Bronchial epithelial cell (primary cell): Measurements from ENCODE around the gene COMMD1. TPM values are rescaled to one million over a fixed set of nuclear protein-coding genes. Genes with fewer than 3 reads are reported as not detected.
"Not testable (repeated sequence)": the region's sequence is repeated elsewhere in the genome, so short reads cannot be mapped to it uniquely, and the experiment has no call there.

Experiments
- DNase-seq: peaks from one replicate; pipeline ENCODE4 v3.0.0-alpha.2; 2010; ENCODE audit warnings: low read depth
- FAIRE-seq: peaks from 2 replicates; lab custom pipeline; 2011; peaks lifted over from hg19 to GRCh38; lab: Jason Lieb, UNC
- H3K27me3 ChIP-seq: 2 replicates; pipeline ENCODE4 v1.5.1; 2011; ENCODE audit warnings: low read length; ENCODE audit not compliant: control insufficient read depth, insufficient read depth
- H3K36me3 ChIP-seq: 2 replicates; pipeline ENCODE4 v1.5.1; 2011; ENCODE audit warnings: low read length; ENCODE audit not compliant: control insufficient read depth, insufficient read depth
- H3K4me3 ChIP-seq: 2 replicates; pipeline ENCODE4 v1.5.1; 2011; ENCODE audit warnings: mild to moderate bottlenecking, low read depth, low read length, control low read depth
- CTCF ChIP-seq: IDR thresholded peaks from 2 replicates; pipeline ENCODE4 v1.5.1; 2011; ENCODE audit warnings: mild to moderate bottlenecking, moderate library complexity, low read length, control low read depth, inconsistent platforms; ENCODE audit not compliant: insufficient read depth, severe bottlenecking
- total RNA-seq: library from RNA; depleted of rRNA; stranded (reverse); fragments of >200 nt; gene quantifications from 2 replicates; pipeline ENCODE4 v1.2.1, GENCODE V29; 2014

The COMMD1 gene
- total RNA-seq, 1 donor from 2014 or later, result 30.5 TPM

GRCh38 chr2:61995065-61995464 is 89.6 kb downstream of the COMMD1 start:
- Histone ChIP-seq H3K27me3 (no peaks in the 10 kb centered on the region), H3K4me3 (no peak overlapping the region), H3K36me3 (no peaks in the 10 kb centered on the region)
- TF ChIP-seq CTCF, result no peak
- DNase-seq, result no peak
- FAIRE-seq, result no peak

GRCh38 chr2:61995515-61995914 is 90.0 kb downstream of the COMMD1 start:
- Histone ChIP-seq H3K4me3 (no peak overlapping the region), H3K27me3 (no peaks in the 10 kb centered on the region), H3K36me3 (no peaks in the 10 kb centered on the region)
- FAIRE-seq (no peak), DNase-seq (no peak)
- TF ChIP-seq CTCF, result no peak

GRCh38 chr2:61998426-61998825 is 93.0 kb downstream of the COMMD1 start:
- DNase-seq (no peak), FAIRE-seq (no peak)
- no peaks in the 10 kb centered on the region for H3K36me3 ChIP-seq
- no peak overlapping the region for H3K4me3 ChIP-seq
- no peaks in the 10 kb centered on the region for H3K27me3 ChIP-seq
- no peak for TF ChIP-seq CTCF

- DNase-seq (no peak), FAIRE-seq (no peak)
- Histone ChIP-seq H3K4me3 (no peak overlapping the region), H3K36me3 (no peaks in the 10 kb centered on the region), H3K27me3 (no peaks in the 10 kb centered on the region)
- TF ChIP-seq CTCF, result no peak
Measured at GRCh38 chr2:62000538-62000937, 95.1 kb downstream of the COMMD1 start.

GRCh38 chr2:62001431-62001830 is 96.0 kb downstream of the COMMD1 start:
- no peak for FAIRE-seq
- TF ChIP-seq CTCF, result no peak

GRCh38 chr2:62004428-62004827 is 99.0 kb downstream of the COMMD1 start:
- H3K36me3 ChIP-seq, H3K27me3 ChIP-seq, FAIRE-seq, H3K4me3 ChIP-seq, DNase-seq: not testable (repeated sequence)

More at GRCh38 chr2:62001431-62001830, 96.0 kb downstream of the COMMD1 start:
- DNase-seq, result no peak
- Histone ChIP-seq H3K36me3 (no peaks in the 10 kb centered on the region), H3K4me3 (no peak overlapping the region), H3K27me3 (no peaks in the 10 kb centered on the region)
